GM19438 (cell line): Measurements from ENCODE around the gene EOLA2.
"Not testable (repeated sequence)": the region's sequence is repeated elsewhere in the genome, so short reads cannot be mapped to it uniquely, and the experiment has no call there.

Source experiments
- ATAC-seq: cut with Tn5 transposase; IDR thresholded peaks from one replicate; pipeline ENCODE4 v1.9.1; 2021; ENCODE audit warnings: low read depth; ENCODE audit not compliant: unreplicated experiment

The EOLA2 gene

DNA sequence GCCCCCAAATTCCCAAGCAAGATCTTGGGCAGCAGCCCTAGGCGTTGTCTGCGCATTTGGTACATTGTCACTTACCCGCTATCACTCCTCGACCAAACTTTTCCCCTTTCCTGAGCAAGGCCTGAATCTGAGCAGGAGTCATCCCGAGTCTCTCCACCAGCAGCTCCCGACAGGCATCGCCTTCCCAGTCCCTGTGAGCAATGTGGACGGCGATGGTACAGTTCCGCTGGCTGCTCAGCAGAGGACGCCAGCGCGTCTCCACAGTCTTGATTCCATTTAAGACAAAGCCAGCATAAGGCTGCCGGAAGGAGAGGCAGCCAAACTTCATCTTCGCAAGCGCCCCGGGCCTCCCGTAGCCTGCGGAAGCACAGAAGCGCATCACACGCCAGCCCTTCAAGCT, 4.7 kb downstream of the EOLA2 start:
- not testable (repeated sequence) for ATAC-seq

DNA sequence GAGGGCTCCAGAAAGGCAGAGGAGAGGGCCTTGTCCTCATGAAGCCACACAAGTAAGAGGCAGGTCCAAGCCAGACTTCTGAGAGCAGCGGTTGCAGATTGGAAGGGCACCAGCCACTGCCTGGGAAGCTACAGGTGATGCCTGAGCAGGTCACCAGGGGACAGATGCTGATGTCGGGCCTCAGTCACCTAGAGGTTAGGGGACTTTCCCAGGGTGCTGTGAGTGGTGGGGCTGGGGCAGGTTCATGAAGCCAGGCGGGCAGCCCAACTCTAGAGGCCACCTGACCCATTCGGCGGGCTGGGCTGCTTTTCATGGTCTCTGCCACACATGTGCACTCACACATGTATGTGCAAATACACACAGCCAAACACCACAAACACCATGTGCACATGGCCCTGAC, 5.3 kb downstream of the EOLA2 start:
- not testable (repeated sequence) for ATAC-seq

DNA sequence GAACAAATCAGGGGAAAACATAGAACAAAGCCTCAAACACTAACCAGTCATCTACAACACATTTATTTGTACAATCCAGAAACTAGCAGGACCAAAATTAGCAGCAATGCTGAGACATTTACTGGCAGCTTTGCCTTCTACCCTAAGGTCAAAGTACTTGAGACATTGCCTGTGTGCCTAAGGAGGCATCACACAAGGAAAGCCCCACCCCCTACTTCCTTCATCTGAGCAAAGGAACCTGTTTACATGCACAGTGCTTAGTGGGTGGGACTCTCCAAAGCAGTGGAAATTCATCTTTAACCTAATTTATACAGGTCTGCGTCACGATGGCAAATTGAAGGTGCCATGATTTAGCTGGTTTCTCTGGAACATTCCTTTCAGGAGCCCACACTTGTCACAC, 6.1 kb downstream of the EOLA2 start:
- ATAC-seq: not testable (repeated sequence)

DNA sequence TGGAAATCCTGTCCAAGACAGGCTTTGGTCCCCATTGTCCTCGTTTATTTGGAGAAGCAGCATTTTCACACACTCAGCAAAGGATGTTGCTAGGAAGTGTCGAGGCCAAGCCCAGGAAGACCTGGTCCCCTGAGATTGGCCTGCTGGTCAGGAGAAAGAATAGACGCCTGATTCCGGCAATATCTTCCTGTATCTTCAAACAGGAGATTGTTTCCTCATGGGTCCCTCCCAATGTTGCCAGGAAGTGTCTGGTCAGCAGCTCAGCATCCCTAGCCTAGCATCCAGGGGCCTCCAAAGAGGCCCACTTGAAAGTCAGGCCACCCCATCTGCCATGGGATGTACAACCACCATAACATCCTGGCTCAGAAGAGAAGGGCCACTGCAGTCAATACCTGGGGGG, 6.9 kb downstream of the EOLA2 start:
- not testable (repeated sequence) for ATAC-seq

DNA sequence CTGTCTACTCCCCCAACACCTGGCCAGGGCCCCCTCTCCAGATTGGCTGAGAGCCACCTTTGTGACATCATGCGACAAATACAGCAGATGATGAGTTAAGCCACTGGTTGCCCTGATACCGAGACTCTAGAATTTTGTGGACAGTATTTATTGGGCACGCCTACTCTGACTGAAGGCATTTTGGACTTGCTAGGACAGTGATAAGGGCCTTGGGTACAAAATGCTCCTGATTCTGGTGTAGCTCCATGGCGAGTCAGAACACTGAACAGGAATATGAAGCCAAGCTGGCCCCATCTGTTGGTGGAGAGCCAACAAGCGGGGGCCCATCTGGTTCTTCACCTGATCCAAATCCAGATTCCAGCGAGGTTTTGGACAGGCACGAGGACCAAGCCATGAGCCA, 8.9 kb downstream of the EOLA2 start, which contains the start of gene HSFX4:
Gene HSFX4 (plus strand): TSS at position 174 of the 400 bp plus-strand sequence. CDS start 72 bp downstream, at position 246.
- ATAC-seq: not testable (repeated sequence)

DNA sequence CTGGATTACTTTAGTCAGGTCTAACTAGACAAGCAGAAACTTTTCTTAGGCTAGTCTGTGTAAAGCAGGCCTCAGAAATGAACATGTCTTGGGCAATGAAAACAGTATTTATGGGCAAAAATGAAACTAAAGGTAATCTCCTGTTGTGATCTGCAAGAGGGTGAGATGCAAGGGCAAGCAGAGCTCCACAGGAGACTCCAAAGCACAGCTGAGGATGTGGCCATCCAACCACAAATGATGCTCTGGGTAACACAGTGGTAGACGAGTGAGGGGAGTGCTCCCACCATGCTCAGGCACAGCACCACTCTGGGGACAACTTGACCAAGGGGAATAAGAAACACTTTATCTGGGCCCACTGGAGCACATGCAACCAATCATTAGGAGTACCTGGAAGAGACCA, 9.7 kb downstream of the EOLA2 start:
- not testable (repeated sequence) for ATAC-seq

DNA sequence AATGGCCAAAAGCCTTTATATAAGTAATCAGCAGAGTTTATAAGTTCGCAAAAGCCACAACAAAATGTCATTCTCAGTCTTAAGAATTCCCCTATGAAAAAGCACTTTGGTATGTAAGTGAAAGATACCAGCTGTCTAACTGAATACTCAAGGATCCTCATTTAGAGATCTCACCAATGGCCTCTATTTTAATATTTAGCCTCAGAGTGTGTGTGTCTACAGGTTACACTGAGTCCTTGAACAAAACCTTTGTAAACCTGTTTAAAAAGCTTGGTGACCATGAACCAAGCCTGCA, 10.4 kb downstream of the EOLA2 start:
- not testable (repeated sequence) for ATAC-seq

DNA sequence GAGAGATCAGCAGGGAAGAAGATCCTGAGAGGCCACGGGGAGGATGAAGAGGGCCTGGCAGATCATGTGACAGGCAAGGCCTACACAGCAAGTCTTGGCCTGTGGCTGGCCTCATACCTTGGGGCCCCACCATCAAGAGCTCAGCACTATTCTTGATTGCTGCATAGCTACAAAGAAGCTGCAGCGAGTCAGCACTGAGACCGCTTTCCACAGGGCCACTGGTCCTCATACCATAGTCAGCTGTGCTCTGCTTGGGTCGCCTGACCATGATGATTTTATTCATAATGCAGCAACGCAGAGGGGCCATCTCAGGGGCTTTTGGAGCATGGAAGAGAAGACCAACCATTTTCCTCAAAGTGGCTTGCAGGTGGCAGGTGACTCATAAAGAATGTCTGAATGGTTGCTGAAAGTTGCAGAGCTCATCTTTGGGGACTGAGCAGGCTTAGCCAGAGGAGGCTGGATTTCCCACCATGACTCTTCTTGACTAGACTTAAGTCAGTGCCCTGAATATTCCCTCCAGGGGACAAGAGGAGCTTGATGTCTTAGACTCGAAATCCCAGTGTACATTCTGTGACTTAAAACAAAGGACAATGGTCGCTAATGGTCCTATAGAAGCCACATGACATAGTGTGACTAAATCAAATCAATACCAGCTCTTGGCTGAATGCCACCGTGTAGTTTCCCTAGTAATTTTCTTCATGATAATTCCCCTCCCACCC, 10.9 kb downstream of the EOLA2 start:
- not testable (repeated sequence) for ATAC-seq

DNA sequence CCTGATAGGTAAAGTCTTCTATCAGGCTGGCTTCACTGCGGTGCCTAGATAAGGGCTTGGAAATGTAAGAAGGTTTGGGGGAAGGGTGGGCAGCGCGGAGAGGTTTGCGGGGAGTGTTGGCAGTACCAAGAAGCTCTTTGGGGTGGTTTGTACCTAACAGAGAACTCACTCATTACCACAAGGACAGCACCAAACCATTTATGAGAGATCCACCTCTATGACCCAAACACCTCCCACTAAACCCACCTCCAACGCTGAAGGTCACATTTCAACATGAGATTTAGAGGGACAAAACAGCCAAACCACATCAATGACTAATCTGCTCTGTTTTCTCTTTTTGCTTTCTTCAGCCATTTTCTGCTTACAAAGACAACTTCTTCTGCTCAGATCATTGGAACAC, 13.9 kb downstream of the EOLA2 start:
- not testable (repeated sequence) for ATAC-seq

DNA sequence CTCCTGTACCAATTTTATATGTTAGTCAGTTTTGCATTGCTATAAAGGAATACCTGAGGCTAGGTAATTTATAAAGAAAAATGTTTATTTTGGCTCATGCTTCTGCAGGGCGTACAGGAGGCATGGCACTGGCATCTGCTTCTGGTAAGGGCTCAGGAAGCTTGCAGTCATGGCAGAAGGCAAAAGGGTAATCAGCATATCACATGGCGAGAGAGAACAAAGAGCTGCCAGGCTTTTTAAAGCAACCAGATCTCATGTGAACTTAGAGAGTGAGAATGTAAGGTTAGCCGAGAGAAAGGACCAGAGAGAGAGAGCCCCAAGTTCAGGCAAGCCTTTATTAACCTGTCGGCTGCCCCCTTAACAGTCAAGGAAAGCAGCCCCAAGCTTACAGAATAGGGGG, 14.5 kb downstream of the EOLA2 start:
- ATAC-seq: not testable (repeated sequence)

DNA sequence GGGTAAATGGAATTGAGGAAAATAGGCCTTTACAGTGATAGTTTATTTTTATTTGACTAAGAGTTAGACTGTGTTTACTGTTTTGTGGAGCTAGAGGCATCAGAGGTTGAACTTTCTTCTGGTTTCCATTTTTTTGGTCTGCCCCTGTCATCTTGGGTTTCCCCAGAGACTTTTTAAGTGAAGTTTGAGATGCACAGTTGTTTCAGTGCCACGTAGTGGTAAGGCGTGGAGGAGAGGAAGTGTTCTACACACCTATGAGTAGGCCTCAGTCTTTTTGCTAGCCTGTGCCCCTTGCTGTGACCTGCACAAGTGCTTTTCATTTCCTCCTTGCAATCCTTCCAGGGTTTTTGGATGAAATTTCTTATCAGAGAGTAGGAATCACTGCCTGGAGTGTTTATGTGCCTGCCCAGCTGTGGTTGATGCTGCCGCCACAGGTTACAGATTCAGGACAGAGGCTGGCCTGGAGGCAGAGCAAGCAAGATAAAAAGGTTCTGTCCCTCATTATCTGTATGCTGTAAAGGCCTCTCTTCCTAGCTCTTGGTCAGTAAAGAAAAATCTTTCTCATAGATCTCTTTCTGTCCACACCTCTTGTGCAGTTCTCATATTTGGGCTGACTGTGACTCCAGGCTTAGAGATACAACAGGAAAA, 21.4 kb downstream of the EOLA2 start:
- no peak for ATAC-seq

DNA sequence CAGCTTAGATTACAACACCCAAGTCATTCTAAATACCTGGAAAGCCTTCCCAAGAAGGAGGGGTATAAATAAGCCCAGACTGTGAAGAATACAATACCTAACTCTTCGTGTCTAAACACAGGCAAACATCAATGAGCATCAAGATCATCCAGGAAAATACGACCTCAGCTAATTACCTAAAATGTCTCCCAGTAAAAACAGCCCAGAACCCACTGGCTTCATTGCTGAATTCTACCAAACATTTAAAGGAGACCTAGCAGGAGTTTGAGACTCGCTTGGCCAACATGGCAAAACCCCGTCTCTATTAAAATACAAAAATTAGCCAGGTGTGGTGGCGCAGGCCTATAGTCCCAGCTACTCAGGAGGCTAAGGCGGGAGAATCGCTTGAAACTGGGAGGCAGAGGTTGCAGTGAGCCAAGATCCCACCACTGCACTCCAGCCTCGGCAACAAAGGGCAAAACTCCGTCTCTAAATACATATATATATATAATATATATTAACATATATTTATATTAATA, 28.1 kb downstream of the EOLA2 start:
- ATAC-seq: no peak

DNA sequence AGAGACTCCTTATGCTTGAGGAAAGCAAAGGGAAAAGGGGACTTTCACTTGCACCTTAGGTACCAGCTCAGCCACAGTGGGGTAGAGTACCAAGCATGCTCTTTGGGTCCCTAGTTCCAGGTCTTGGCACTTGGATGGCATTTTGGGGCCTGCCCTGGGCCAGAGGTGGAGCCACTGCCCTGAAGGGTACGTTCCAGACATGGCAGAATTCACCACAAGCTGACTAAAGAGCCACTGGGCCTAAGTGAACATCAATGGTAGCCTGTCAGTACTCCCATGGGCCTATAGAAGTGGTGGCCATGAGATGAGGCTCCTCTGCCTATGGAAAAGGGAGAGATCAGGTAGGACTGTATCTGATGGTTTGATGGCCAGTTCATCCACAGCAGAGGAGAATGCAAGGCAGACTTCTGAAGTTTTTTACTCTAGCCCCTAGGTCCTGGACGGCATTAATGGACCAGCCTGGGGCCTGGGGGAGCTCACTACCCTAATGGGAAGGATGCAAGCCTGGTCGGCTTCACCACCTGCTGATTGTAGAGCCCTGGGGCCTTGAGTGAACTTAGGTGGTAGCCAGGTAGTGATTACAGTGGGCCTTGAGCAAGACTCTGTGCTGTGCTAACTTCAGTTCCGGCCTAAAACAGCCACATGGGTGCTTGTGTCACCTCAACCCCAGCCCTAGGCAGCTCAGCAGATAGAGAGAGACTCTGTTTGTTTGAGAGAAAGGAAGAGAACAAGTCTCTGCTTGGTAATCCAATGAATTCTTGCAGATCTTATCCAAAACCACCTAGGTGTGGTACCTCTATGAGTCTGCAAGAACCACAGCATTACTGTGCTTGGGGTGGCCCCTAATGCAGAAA, 28.7 kb downstream of the EOLA2 start:
- no peak for ATAC-seq

DNA sequence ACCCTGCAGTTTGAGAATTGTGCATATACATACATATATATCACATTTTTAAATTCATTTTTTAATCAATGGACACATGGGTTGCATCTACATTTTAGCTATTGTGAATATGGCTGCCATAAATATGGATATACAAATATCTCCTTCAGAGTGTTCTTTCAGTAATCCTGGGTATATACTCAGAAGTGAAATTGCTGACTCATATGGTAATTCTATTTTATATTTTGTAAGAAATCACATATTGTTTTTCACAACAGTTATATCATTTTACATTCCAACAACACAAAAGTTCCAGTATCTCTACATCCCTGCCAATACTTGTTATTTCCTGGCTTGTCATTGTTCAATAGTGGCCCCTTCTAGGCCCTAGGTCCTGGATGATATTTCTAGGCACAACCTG, 29.6 kb downstream of the EOLA2 start:
- no peak for ATAC-seq

DNA sequence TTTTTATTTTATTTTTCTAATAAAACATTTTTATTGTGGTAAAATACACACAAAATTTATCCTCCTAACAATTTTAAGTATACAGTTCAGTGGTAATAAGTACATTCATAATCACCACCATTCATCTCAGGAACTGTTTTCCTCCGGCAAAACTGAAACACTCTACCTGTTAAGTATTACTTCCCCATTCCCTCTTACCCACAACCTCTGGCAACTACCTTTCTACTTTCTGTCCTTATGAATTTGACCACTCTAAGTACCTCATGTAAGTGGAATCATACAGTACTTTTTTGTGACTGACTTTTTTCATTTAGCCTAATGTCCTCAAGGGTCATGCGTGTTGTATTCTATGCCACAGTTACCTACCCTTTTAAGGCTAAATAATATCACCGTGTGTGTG, 30.0 kb downstream of the EOLA2 start:
- no peak for ATAC-seq

DNA sequence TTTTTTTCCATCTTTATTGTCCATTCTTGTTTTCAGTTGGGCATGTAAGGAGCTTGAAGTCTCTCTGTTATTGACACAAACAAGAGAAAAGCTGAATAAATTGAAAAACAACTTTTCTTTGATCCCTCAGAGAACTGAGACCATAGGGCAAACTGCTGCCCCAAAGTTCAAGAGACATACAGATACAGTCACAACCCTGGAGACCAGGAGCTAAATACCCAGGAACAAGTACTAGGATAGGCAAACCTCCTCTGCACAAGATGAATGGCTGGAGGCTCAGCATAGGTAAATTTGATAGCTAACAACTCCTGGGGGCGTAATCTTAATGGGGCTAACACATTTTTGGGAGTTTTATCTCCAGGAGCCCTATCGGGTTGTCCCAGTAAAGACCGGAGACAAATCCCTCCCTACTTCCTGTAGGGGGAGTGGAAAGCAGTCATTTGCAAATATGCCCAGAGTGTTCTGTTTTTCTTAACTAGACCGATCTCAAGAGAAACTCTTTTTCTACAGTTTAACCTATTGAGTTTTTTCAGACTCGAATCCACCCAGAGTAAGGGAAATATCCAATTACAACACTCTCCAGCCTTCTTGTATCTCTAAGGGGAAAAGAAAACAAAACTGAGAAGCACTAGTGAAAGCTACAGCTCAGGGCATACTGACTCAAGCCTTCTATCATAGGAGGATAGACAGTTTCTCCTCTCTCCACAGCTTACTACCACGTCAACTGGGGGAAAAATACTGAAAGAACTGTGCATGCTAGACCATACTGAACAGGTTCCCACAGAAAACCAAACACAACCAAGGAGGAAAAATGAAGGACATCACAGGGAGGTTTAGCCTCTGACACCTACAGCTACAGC, 34.2 kb downstream of the EOLA2 start:
- ATAC-seq: peak; percentile 86

DNA sequence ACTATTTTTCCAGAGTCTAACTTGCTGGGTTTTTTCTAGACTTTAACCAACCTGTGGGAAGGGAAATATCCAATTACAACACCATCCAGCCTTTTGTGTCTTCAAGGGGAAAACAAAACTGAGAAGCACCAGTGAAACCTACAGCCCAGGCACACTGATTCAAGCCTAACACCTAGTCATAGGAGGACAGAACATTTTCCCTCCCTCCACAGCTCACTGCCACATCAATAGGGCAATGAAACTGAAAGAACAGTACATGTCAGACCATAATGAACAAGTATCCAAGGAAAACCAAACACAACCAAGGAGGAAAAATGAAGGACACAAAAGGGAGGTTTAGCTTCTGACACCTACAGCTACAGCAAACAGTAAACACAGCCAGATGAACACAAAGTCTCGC, 39.7 kb downstream of the EOLA2 start:
- ATAC-seq: no peak

DNA sequence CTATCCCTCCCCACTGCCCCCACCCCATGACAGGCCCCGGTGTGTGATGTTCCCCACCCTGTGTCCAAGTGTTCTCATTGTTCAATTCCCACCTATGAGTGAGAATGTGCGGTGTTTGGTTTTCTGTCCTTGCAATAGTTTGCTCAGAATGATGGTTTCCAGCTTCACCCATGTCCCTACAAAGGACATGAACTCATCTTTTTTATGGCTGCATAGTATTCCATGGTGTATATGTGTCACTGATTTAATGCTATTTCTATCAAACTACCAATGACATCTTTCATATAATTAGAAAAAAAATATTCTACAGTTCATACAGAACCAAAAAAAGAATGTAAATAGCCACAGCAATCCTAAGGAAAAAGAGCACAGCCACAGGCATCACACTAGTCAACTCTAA, 47.5 kb downstream of the EOLA2 start:
- ATAC-seq: not testable (repeated sequence)
